GM19395 (cell line): Measurements from ENCODE around the gene UBE2D2.
A peak's percentile ranks its signal among the peaks of the same experiment; 100 is the strongest.
"Not testable (repeated sequence)": the region's sequence is repeated elsewhere in the genome, so short reads cannot be mapped to it uniquely, and the experiment has no call there.

Experiments
- ATAC-seq: cut with Tn5 transposase; IDR thresholded peaks from one replicate; pipeline ENCODE4 v1.9.1; 2021; ENCODE audit warnings: mild to moderate bottlenecking, moderate library complexity; ENCODE audit not compliant: unreplicated experiment

The UBE2D2 gene

DNA sequence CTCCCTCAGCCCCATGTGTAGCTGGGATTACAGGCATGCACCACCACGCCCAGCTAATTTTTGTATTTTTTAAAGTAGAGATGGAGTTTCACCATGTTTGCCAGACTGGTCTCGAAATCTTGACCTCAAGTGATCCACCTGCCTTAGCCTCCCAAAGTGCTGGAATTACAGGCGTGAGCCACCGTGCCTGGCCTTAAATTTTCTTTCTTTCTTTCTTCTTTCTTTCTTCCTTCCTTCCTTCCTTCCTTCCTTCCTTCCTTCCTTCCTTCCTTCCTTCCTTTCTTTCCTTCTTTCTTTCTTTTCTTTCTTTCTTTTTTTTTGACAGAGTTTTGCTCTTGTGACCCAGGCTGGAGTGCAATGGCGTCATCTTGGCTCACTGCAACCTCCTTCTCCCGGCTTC, 14.5 kb upstream of the UBE2D2 start:
- not testable (repeated sequence) for ATAC-seq

DNA sequence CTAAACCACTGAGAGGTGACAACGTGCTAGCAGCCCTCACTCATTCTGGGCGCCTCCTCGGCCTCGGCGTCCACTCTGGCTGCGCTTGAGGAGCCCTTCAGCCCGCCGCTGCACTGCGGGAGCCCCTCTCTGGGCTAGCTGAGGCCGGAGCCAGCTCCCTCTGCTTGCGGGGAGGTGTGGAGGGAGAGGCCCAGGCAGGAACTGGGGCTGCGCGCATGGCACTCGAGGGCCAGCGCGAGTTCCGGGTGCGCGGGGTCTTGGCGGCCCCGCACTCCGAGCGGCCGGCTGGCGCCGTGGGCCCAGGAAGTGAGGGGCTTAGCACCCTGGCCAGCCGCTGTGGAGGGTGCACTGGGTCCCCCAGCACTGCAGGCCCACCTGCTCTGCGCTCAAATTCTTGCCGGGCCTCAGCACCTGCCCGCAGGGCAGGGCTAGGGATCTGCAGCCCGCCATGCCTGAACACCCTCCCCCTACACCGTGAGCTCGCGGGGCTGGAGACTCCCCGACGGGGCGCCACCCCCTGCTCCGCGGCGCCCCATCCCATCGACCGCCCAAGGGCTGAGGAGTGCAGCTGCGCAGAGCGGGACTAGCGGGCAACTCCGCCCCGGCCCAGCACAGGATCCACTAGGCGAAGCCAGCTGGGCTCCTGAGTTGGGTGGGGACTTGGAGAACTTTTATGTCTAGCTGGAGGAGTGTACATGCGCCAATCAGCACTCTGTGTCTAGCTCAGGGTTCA, 11.8 kb upstream of the UBE2D2 start:
- no peak for ATAC-seq

DNA sequence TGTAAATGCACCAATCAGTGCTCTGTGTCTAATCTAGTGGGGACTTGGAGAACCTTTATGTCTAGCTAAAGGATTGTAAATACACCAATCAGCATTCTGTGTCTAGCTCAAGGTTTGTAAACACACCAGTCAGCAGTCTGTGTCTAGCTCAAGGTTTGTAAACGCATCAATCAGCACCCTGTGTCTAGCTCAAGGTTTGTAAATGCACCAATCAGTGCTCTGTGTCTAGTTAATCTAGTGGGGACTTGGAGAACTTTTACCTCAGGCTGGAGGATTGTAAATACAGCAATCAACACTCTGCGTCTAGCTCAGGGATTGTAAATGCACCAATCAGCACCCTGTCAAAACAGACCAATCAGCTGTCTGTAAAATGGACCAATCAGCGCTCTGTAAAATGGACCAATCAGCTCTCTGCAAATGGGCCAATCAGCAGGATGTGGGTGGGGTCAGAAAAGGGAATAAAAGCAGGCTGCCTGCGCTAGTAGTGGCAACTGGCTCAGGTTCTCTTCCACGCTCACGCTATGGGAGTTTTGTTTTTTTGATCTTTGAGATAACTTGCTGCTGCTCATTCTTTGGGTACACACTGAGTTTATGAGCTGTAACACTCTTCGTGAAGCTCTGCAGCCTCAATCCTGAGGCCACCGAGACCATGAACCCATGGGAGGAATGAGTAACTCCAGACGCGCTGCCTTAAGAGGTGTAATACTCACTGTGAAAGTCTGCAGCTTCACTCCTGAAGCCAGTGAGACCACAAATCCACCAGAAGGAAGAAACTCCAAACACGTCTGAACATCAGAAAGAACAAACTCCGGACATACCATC, 10.9 kb upstream of the UBE2D2 start:
- ATAC-seq: not testable (repeated sequence)

DNA sequence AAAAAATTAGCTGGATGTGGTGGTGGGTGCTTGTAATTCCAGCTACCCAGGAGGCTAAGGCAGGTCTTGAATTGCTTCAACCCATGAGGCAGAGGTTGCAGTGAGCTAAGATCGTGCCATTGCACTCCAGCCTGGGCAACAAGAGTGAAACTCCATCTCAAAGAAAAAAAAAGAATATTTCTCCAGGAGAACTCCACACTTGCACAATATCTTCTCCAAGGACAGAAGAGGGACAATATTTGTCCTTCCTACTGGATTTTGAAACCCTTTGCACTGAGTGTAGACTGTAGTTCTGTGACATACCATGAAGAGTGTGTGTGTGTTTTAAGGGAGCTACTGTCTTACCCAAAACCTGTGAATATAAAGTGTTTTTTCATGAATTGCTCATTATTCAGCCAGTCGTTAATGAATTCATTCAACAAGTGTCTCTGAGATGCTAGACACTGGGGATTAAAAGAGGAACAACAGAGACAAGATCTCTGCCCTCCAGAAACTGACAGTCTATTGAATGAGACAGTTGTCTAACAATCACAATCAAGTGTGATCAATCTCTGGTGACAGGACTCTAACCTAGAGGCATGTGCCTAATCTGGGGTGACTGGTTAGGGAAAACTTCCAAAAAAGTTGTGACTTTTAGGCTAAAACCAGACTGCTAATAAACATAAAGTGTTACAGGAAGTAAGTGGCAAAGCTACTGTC, 9.8 kb upstream of the UBE2D2 start:
- no peak for ATAC-seq

DNA sequence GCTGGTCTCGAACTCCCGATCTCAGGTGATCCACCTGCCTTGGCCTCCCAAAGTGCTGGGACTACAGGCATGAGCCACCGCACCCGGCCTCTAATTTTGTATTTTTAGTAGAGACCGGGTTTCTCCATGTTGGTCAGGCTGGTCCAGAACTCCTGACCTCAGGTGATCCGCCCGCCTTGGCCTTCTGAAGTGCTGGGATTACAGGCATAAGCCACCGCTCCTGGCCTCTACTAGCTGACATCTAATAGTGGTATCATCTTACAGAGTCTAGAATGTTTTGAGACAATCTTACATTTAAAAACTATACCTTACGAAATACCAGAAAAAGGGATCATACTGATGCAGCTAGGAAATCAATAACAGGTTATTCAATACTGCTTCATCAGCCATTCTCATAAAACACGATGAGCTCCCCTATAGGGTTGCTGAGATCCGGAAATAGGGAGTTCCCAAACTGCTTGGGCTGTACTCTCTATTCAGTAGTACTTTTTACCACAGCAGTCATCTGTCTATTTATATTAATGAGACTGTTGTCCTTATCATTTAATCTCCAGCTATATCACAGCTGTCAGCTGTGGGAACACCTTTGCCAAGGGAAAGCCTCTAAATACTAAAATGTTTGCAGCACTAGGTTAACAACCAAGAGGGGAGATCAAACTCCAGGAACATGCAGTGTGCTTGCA, 8.1 kb upstream of the UBE2D2 start:
- no peak for ATAC-seq

DNA sequence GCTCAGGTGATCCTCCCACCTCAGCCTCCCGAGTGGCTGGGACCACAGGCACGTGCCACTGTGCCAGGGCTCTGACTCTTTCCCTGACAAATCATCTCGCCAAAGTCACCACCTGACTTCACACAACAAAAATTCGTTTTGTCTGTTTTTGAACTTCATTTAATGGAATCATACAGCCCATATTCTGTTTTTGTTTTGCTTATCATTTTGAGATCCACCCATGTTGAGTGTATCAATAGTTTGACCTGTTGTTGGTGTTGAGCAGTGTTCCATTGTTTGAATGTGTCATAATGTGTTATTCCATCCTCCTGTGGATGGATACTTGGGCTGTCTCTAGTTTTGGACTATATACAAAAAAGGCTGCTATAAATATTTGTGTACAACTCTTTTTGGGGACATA, 6.9 kb upstream of the UBE2D2 start:
- no peak for ATAC-seq

DNA sequence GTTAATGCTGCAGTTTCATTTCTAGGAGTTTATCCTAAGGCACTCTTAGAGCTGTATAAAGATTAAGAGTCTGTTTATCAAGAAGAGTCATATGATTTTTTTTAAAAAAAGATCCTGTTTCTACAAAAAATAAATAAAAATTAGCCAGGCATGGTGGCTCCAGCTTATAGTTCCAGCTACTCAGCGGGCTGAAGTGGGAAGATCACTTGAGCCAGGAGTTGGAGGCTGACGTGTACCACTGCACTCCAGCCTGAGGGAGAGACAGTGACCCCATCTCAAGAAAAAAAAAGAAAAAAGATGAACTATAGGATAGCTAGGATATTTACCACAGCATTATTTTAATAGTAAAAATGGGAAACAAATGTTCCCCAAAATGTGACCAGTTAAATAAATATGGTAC, 3.3 kb upstream of the UBE2D2 start:
- no peak for ATAC-seq

DNA sequence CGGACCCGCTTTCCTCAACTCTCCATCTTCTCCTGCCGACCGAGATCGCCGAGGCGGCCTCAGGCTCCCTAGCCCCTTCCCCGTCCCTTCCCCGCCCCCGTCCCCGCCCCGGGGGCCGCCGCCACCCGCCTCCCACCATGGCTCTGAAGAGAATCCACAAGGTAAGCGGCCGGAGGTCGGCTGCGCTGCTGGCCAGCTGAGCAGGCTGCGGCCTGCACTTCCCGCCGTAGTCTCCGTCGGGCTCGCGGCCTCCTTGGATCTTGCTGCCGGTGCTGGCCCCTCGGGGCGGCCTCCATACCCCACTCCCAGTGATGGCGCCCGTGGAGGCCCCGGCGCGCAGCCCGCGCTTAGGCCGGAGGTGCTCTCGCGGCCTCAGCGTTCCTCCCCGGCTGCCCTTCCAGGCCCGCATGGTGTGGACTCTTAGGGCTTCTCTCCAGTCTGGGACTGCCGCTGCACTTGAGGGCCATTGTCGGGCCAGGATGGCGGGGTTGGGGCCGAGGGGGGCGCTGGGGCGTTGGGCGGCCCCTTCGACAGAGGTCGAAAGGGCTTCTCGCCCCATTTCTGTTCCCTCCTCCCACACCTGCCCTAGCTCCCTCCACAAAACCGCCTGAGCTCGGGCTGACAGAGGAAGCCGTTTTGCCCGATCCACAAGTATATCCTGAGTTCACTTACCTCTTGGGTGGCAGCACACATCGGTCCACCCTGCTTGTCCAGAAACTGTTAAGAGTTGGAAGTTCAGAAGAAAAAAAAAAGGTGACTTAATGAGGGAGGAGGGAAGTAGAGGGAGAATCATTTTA, 714 bp downstream of the UBE2D2 start:
- peak; percentile 28 for ATAC-seq

DNA sequence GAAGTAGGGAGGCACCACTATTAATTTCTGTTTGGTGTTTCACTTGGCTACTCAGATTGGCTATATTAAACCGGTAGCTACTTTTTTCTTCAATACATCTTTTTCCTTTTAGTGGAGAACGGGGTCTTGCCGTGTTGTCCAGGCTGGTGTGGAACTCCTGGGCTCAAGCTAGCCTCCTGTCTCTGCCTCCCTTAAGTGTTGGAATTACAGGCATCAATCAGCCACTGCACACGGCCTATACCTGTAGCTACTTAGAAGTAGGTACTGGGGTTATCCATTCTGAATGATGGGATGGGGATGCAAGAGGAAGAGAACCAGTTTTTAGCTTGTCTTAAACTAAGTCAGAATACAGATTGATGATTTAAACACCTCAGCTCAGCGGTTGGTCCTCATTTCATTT, 1.7 kb downstream of the UBE2D2 start:
- no peak for ATAC-seq

DNA sequence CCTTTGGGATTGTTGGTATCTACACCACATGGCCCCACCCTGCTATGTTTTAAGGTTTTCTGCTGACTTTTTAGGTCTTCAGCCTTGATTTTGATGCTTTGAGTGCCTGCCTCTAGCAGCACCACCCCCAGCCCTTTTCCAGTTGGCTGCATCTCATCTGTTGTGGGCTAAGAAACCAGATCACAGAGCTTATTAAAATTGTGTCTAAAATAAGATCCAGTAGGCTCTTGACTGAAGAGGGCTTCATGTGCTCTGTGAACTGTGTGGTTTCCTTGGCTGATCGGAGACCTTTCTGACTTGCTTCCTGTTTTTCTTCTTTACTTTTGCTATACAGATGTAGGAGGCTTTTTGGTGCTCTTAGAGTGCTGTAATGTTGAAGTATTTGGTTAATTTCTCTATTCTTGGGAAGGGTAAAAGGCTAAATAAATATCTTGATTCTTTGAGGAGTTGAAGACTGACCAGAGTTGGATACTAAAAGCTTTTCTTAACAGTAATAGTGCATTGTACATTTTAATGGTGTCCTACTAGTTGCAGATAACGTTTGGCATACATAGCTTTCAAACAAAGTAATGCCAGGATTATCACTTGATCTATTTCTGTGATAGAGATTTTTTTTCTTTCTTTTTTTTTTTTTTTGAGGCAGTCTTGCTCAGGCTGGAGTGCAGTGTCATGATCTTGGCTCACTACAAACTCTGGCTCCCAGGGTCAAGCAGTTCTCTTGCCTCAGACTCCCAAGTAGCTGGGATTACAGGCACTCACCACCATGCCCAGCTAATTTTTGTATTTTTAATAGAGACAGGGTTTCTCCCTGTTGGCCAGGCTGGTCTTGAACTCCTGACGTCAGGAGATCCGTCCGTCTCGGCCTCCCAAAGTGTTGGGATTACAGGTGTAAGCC, 4.5 kb downstream of the UBE2D2 start:
- peak; percentile 54 for ATAC-seq

DNA sequence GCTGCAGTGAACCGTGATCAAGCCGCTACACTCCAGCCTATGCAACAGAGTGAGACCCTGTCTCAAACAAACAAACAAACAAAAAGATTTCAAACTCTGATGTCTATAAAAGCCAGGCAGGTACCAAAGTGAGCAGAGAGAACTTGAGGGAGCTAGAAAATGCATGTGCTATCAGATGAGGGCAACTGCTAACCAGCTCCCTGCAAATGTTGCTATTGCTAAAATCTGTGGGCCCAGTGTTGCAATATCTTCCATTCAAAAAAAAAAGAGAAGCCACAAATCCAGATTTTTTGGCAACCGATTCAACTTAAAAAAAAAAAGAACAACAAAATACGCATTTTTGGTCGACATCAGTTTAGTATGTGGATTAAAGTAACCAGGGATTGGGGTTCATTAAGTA, 5.5 kb downstream of the UBE2D2 start:
- ATAC-seq: no peak

DNA sequence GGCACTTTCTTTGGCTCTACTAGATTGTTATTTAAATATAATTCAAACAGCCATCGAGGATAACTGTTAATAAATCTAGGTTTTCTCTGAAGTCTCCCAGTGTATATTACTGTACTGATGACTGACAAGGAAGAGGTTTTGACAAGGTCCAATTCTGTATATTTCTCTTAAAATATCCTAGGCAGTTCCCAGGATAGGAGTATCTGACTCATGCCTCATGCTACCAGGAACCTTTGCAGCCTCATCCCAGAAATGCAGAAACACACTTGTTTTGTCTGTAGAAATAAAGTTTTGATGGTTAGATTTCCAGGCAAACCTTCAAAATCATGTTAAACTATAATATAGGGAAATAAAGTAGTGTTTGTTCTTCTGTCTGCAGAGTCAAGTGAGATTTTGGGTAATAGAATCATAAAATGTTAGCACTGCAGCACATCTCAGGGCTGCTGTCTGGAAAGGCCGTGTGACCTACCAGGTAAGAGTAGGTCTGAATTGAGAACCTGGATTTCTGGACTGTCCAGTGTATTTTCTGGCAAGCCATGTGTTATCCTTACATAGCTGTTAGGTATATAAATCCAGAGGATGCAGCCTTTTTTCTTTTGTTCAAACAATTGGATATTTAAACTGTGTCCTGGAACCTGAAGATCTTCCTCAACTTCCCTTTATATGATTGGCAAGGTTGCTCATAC, 8.3 kb downstream of the UBE2D2 start:
- ATAC-seq: no peak

DNA sequence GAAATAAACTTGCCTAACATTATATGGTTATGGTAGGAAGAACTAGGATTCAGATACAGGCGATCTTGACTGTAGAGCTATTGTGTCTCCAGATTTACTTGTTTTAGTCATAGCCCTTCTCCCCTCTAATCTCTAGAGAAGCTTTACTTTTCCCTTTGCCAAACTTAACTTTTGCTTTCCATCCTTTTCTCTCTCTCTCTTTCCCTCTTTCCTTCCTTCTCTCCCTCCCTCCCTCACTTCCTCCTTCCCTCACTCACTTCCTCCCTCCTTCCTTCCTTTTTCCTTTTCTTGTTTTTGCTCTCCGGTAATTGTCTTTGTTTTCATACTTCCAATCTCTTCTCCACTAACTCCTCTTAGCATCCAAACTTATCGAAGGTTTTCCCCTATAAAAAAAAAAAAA, 10.4 kb downstream of the UBE2D2 start:
- no peak for ATAC-seq

DNA sequence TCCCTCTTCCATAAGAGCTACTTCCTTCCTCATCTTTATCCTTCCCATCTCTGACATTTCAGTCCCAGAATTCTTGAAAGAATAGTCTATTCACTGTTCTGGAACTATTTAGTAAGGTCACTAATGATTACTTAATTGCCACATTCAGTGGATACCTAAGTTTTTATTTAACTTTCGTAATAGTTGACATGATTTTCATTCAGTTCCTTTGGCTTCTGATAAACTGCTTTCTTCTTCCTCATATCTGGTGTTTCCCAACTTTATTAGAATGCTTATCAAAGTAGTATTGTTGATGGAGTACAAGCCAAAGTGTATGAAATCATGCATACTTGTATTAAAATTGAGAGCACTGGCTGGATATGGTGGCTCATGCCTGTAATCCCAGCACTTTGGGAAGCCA, 10.8 kb downstream of the UBE2D2 start:
- ATAC-seq: no peak

DNA sequence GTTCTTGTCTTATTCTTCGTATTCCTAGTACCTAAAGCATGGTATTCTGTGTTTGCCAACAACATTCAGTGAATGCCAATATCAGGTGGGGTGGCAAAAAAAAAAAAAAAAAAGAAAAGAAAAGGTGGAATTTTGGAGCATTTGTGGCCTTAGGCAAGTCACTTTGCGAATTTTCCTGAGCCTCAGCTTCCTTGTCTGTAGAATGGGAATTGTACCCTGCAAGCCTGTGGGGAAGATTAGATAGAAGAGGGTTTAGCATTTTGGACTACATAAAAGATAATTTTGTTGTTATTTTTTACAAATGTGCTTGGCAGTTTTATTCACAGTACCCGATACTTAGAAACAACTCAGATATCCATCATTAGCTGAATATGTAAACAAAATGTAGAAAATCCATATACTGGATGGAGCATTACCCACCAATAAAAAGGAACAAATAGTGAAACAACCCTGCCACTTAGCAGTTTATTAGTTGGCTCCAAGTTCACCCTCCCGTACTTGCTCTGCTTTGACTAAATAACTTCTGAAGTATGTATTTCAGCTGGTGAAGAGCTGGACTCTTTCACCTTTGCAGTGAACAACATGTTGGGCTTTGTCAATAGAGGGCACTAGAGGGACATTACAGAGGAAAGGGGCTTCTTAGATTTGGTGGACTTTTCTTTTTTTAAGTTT, 13.6 kb downstream of the UBE2D2 start:
- ATAC-seq: no peak

DNA sequence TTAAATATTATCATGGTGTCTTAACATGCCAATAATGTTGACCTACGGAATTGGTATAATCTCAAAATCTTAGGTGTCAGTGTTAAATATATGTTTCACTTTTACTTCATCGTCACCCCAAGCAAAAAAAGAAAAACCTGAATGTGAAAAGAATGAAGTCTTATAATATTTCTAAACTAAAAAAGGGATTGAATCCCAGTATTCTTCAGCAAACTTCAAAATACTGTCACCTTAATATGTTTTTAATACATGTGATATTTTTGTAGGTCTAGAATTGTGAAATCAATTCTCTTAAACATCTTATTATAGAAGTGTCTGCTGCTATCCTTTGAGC, 14.1 kb downstream of the UBE2D2 start:
- ATAC-seq: no peak

DNA sequence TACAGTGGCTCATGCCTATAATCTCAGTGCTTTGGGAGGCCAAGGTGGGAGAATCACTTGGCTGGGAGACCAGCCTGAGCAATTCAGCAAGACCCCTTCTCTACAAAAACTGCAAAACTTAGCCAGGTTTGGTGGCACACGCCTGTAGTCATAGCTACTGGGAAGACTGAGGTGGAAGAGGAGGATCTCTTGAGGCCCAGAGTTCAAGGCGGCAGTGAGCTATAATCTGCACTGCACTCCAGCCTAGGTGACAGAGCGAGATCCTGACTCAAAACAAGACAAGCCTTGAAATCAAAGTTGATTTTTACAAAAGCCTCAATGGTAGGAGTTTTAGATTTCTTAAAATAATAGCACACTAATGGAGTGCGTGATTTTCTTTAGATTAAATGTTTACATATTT, 14.6 kb downstream of the UBE2D2 start:
- no peak for ATAC-seq

DNA sequence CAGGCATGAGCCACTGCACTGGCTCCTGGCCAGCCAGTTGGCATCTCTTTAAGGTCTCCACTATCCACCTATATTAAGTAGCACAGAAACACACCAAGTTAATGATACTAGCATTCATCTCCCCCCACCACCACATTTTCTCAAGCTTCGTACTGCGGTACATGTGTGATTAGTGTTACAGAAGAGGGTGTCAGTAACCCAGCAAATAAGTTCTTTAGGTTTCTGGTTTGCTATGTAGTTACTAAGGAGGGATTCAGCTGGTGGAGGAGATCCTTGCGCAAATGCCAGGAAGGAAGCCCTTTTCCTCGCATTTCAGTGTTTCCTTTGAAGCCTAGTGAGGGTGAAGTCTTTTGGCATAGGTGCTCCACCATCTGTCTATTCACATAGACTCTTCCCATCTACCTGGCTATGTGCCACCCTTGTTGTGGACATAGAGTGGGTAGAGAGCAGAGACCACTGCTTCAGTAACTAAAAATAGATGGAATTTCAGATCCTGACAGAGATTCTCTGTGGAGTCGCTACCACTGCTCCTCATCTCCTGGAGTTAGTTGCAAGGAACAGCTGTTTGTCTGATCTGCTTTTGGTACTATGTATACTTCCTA, 16.7 kb downstream of the UBE2D2 start:
- ATAC-seq: no peak
